A549 (cell line): ENCODE data around the gene RNF32. TPM values are rescaled to one million over a fixed set of nuclear protein-coding genes. Genes with fewer than 3 reads are reported as not detected.

ENCODE experiments used
- ATAC-seq, 2 experiments: fragments of 200-7000 bp in 1 of 2; fragments of >200 bp in 1 of 2; cut with Nextera tagmentation in 1 of 2; cut with Tn5 transposase in 1 of 2; 3 replicates each; pipeline versions ENCODE4 v1.8.0 to v1.9.1; 2018 to 2020; ENCODE audit warnings: mild to moderate bottlenecking in 1 of 2, moderate library complexity in 1 of 2
- CTCF ChIA-PET: fragments of 300-600 bp; sonication (Branson Sonifier 250); formaldehyde crosslinking; extraction: SDS; loops from one replicate; lab custom pipeline; 2021; ENCODE audit warnings: antibody characterized with exemption, inconsistent platforms; lab: Yijun Ruan, JAX
- POLR2A ChIA-PET: fragments of 350-600 bp; formaldehyde crosslinking; extraction: SDS; loops from one replicate; lab custom pipeline; 2021; ENCODE audit warnings: antibody characterized with exemption, inconsistent platforms; lab: Yijun Ruan, JAX
- DNase-seq, 2 experiments: peaks; one replicate each; pipeline versions ENCODE4 v3.0.0 to v3.0.0-alpha.2; 2011 to 2016; ENCODE audit warnings: low read depth in 1 of 2, low spot score in 1 of 2
- FAIRE-seq: peaks from 2 replicates; lab custom pipeline; 2011; peaks lifted over from hg19 to GRCh38; lab: Jason Lieb, UNC
- H3K27ac ChIP-seq, 2 experiments: fragments of >200 bp; sonication (Bioruptor Twin); formaldehyde crosslinking; 3 replicates each; pipeline ENCODE4 v1.5.1; 2016 to 2017
- H3K4me1 ChIP-seq: fragments of >200 bp; sonication (Bioruptor Twin); formaldehyde crosslinking; 3 replicates; pipeline ENCODE4 v1.6.1; 2016
- H3K4me2 ChIP-seq: fragments of >200 bp; sonication (Bioruptor Twin); formaldehyde crosslinking; 3 replicates; pipeline ENCODE4 v1.6.1; 2016
- H3K4me3 ChIP-seq: fragments of >200 bp; sonication (Bioruptor Twin); formaldehyde crosslinking; 3 replicates; pipeline ENCODE4 v1.5.1; 2016
- H3K9me3 ChIP-seq: fragments of >200 bp; sonication (Bioruptor Twin); formaldehyde crosslinking; 3 replicates; pipeline ENCODE4 v1.6.1; 2016
- BHLHE40 ChIP-seq: IDR thresholded peaks from 2 replicates; pipeline ENCODE4 v1.6.1; 2012; ENCODE audit warnings: low read depth, low read length, inconsistent platforms
- CHD2 ChIP-seq: fragments of 150-350 bp; IDR thresholded peaks from 2 replicates; pipeline ENCODE4 v1.6.1; 2014; ENCODE audit warnings: low read length; ENCODE audit not compliant: partially characterized antibody
- CHD4 ChIP-seq: fragments of 200-600 bp; sonication (generic); IDR thresholded peaks from 2 replicates; pipeline ENCODE4 v1.6.1; 2016; ENCODE audit warnings: antibody characterized with exemption, mild to moderate bottlenecking, borderline replicate concordance
- EHF ChIP-seq: fragments of 250-450 bp; sonication (Bioruptor Pico); IDR thresholded peaks from 2 replicates; pipeline ENCODE4 v1.5.0; 2020; ENCODE audit warnings: mild to moderate bottlenecking
- ELK1 ChIP-seq: fragments of 150-350 bp; IDR thresholded peaks from 2 replicates; pipeline ENCODE4 v1.6.1; 2014; ENCODE audit warnings: low read depth, mild to moderate bottlenecking, low read length
- EP300 ChIP-seq, 2 experiments: fragments of >200 bp; sonication (Bioruptor Twin); formaldehyde crosslinking; IDR thresholded peaks; 2 replicates in 1 of 2; 3 replicates in 1 of 2; pipeline ENCODE4 v1.6.1; 2016 to 2017
- FOSB ChIP-seq: fragments of 250-450 bp; sonication (Bioruptor Pico); IDR thresholded peaks from 2 replicates; pipeline ENCODE4 v1.5.0; 2020; ENCODE audit warnings: mild to moderate bottlenecking, moderate library complexity
- FOSL2 ChIP-seq, 2 experiments: fragments of 450-650 bp in 1 of 2; fragments of >200 bp in 1 of 2; sonication (Bioruptor Twin) in 1 of 2; formaldehyde crosslinking; IDR thresholded peaks; 2 replicates each; pipeline versions ENCODE4 v1.5.0 to v1.6.1; 2016 to 2020; ENCODE audit warnings: mild to moderate bottlenecking in 1 of 2, moderate library complexity in 1 of 2
- GATA3 ChIP-seq: IDR thresholded peaks from 2 replicates; pipeline ENCODE4 v1.6.1; 2012; ENCODE audit warnings: borderline replicate concordance
- HDAC2 ChIP-seq: fragments of 200-600 bp; sonication (generic); IDR thresholded peaks from 2 replicates; pipeline ENCODE4 v1.6.1; 2016
- HMGXB4 ChIP-seq: fragments of 250-450 bp; sonication (Bioruptor Pico); IDR thresholded peaks from 2 replicates; pipeline ENCODE4 v1.5.0; 2021; ENCODE audit warnings: mild to moderate bottlenecking, moderate library complexity, borderline replicate concordance
- HOXB13 ChIP-seq: fragments of 250-450 bp; sonication (Bioruptor Pico); IDR thresholded peaks from 2 replicates; pipeline ENCODE4 v1.5.0; 2020; ENCODE audit warnings: low read depth, mild to moderate bottlenecking, moderate library complexity
- HOXB5 ChIP-seq: fragments of 250-450 bp; sonication (Bioruptor Pico); IDR thresholded peaks from 2 replicates; pipeline ENCODE4 v1.5.0; 2020; ENCODE audit warnings: mild to moderate bottlenecking, moderate library complexity
- KDM1A ChIP-seq: fragments of 200-600 bp; sonication (generic); IDR thresholded peaks from 2 replicates; pipeline ENCODE4 v1.6.1; 2016; ENCODE audit warnings: low read depth, mild to moderate bottlenecking
- POLR2A ChIP-seq: IDR thresholded peaks from 2 replicates; pipeline ENCODE4 v1.6.1; 2012; ENCODE audit warnings: mild to moderate bottlenecking, low read length
- POLR2AphosphoS2 ChIP-seq: conservative IDR thresholded peaks from 2 replicates; pipeline ENCODE4 v1.6.1; 2012; ENCODE audit warnings: low read length, improper control_type of control experiment, inconsistent platforms
- RARB ChIP-seq: fragments of 250-450 bp; sonication (Bioruptor Pico); IDR thresholded peaks from 2 replicates; pipeline ENCODE4 v1.8.0; 2021; ENCODE audit warnings: mild to moderate bottlenecking, moderate library complexity
- REST ChIP-seq: fragments of 200-600 bp; sonication (generic); IDR thresholded peaks from 2 replicates; pipeline ENCODE4 v1.6.1; 2016; ENCODE audit warnings: antibody characterized with exemption, mild to moderate bottlenecking, moderate library complexity
- TP53 ChIP-seq: fragments of 250-450 bp; sonication (Bioruptor Pico); IDR thresholded peaks from 2 replicates; pipeline ENCODE4 v1.5.0; 2021; ENCODE audit warnings: mild to moderate bottlenecking, moderate library complexity
- ZNF302 ChIP-seq: fragments of 250-450 bp; sonication (Bioruptor Pico); IDR thresholded peaks from 2 replicates; pipeline ENCODE4 v1.9.0; 2021; ENCODE audit warnings: inconsistent platforms, mild to moderate bottlenecking, moderate library complexity
- ZSCAN20 ChIP-seq: fragments of 250-450 bp; sonication (Bioruptor Pico); IDR thresholded peaks from 2 replicates; pipeline ENCODE4 v1.8.0; 2022; ENCODE audit warnings: mild to moderate bottlenecking, moderate library complexity
- WGBS: methylation state at CpG from one replicate; pipeline ENCODE4 v1.1.6; 2017; ENCODE audit errors: missing lambda C conversion rate; 5-methylcytosine and 5-hydroxymethylcytosine counted together
- polyA plus RNA-seq, 4 experiments: library from polyadenylated mRNA; depleted of rRNA in 3 of 4; stranded (reverse); fragments of >200 nt; fragmentation: RNase III in 1 of 4; extraction: RNeasy Plus Mini Kit Qiagen cat#74134 plus additional on column Dnase treatment in 1 of 4; gene quantifications; 2 replicates in 3 of 4; 3 replicates in 1 of 4; pipeline ENCODE4 v1.2.3, GENCODE V29; 2011 to 2017
- TF ChIP-seq, protein P1 (sequence below): IDR thresholded peaks from 2 replicates; pipeline ENCODE4 v1.6.1; 2012
- TF ChIP-seq, protein P2 (sequence below): fragments of 450-650 bp; IDR thresholded peaks from 2 replicates; pipeline ENCODE4 v1.6.1; 2014; ENCODE audit warnings: antibody characterized with exemption
- TF ChIP-seq, protein P3 (sequence below): fragments of >200 bp; sonication (Bioruptor Twin); formaldehyde crosslinking; IDR thresholded peaks from 2 replicates; pipeline ENCODE4 v1.6.1; 2016
- TF ChIP-seq, protein P4 (sequence below): fragments of >200 bp; sonication (Bioruptor Twin); formaldehyde crosslinking; IDR thresholded peaks from 3 replicates; pipeline ENCODE4 v1.6.1; 2016

The RNF32 gene
- polyA plus RNA-seq, 2 of the 4 experiments (the other 2 are of a cell fraction): 1.8 to 2.8 TPM

DNA sequence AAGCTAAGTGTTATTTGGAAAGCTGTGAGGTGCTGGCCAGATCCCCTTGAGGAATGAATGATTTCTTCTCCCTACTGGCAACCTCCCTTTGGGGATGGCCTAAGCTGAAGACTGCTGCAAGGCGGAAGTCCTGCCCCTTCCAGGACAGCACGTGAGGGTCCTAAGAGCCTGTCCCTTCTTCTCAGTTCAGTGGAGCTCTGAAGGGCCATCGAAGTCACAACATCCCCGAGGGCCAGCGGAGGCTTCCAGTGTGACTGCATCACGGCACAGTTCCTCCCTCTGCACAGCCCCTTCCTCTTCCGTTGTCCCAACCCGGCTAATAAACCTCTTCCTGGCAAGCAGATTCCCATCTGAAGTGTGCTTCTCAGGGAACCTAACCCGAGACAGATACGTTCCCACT lies 43.7 kb downstream of the RNF32 start:
- Histone ChIP-seq H3K4me1 (no peaks in the 10 kb centered on the region), H3K27ac (no peak overlapping the region), H3K9me3 (no peaks in the 10 kb centered on the region), H3K4me3 (no peak overlapping the region), H3K4me2 (no peak overlapping the region)
- no peak for ATAC-seq
- ChIA-PET CTCF (no interaction called here), POLR2A (no interaction called here)
- no peak for FAIRE-seq
- DNase-seq: no peak
- TF ChIP-seq TP53 (CRISPR knock-in tag): no peak
- TF ChIP-seq, protein P1, sequence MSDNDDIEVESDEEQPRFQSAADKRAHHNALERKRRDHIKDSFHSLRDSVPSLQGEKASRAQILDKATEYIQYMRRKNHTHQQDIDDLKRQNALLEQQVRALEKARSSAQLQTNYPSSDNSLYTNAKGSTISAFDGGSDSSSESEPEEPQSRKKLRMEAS: no peak
- 96% methylated on average over 10 of the region's 10 CpGs for WGBS

DNA sequence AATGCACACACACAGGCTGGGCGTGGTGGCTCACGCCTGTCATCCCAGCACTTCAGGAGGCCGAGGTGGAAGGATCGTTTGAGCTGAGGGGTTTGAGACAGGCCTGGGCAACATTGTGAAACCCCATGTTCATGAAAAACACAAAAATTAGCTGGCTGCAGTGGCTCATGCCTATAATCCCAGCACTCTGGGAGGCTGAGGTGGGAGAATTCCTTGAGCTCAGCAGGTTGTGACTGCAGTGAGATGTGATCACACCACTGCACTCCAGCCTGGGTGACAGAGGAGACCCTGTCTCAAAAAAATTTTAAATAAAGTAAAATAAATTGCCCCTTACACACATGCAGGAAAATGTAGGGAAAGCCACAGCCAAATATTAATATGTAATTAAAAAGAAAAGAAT lies 44.1 kb downstream of the RNF32 start:
- TF ChIP-seq, protein P1: no peak
- no peak for TF ChIP-seq POLR2AphosphoS2
- no peak for TF ChIP-seq GATA3
- no peak for TF ChIP-seq HDAC2
- TF ChIP-seq, all 56 proteins: peak for 0
- no peak for ATAC-seq
- CTCF ChIA-PET: no interaction called here
- no peak for DNase-seq
- no peak overlapping the region for H3K4me2 ChIP-seq
- no peak overlapping the region for H3K27ac ChIP-seq
- H3K9me3 ChIP-seq: no peaks in the 10 kb centered on the region
- no peak overlapping the region for H3K4me3 ChIP-seq
- 92% methylated on average over 4 of the region's 4 CpGs for WGBS
- FAIRE-seq: no peak
- no peaks in the 10 kb centered on the region for H3K4me1 ChIP-seq
- POLR2A ChIA-PET: no interaction called here

GRCh38 chr7:156691764-156692163 lies 51.2 kb downstream of the RNF32 start:
- Histone ChIP-seq H3K4me3 (no peak overlapping the region), H3K27ac (no peak overlapping the region), H3K4me2 (no peak overlapping the region), H3K9me3 (no peaks in the 10 kb centered on the region), H3K4me1 (no peaks in the 10 kb centered on the region)
- ATAC-seq (no peak), FAIRE-seq (no peak), DNase-seq (no peak)
- POLR2A ChIA-PET: no interaction called here
- 71% methylated on average over 5 of the region's 5 CpGs for WGBS
- TF ChIP-seq CHD4 (no peak), REST (no peak), CHD2 (no peak), FOSB (CRISPR knock-in tag) (no peak), HMGXB4 (CRISPR knock-in tag) (no peak), ZSCAN20 (CRISPR knock-in tag) (no peak), EHF (CRISPR knock-in tag) (no peak), POLR2A (no peak), ZNF302 (CRISPR knock-in tag) (no peak), HOXB13 (no peak), ELK1 (no peak), RARB (CRISPR knock-in tag) (no peak), FOSL2 (IDR thresholded peaks at IDR 0.05) (no peak), FOSL2 (CRISPR knock-in tag; IDR thresholded peaks at IDR 0.05) (no peak), EP300 (IDR thresholded peaks at IDR 0.05) (no peak), KDM1A (no peak), HOXB5 (no peak), BHLHE40 (no peak)
- TF ChIP-seq, protein P2, sequence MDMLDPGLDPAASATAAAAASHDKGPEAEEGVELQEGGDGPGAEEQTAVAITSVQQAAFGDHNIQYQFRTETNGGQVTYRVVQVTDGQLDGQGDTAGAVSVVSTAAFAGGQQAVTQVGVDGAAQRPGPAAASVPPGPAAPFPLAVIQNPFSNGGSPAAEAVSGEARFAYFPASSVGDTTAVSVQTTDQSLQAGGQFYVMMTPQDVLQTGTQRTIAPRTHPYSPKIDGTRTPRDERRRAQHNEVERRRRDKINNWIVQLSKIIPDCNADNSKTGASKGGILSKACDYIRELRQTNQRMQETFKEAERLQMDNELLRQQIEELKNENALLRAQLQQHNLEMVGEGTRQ: no peak
- TF ChIP-seq, protein P3, sequence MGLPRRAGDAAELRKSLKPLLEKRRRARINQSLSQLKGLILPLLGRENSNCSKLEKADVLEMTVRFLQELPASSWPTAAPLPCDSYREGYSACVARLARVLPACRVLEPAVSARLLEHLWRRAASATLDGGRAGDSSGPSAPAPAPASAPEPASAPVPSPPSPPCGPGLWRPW: no peak
- TF ChIP-seq, protein P4, sequence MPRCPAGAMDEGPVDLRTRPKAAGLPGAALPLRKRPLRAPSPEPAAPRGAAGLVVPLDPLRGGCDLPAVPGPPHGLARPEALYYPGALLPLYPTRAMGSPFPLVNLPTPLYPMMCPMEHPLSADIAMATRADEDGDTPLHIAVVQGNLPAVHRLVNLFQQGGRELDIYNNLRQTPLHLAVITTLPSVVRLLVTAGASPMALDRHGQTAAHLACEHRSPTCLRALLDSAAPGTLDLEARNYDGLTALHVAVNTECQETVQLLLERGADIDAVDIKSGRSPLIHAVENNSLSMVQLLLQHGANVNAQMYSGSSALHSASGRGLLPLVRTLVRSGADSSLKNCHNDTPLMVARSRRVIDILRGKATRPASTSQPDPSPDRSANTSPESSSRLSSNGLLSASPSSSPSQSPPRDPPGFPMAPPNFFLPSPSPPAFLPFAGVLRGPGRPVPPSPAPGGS: no peak
- CTCF ChIA-PET: no interaction called here
